ENCODE data around the gene C1orf141.

- no peak for TF ChIP-seq CTCF (IDR thresholded peaks at IDR 0.05)
- no peak for TF ChIP-seq EZH2 (IDR thresholded peaks at IDR 0.05; ENCODE audit: borderline replicate concordance, insufficient read depth, low read depth, low read length, poor library complexity, severe bottlenecking)
Measured at GRCh38 chr1:67088440-67088839, 46.3 kb downstream of the C1orf141 start.

All from B cell (primary cell).